ENCODE measurements around the gene FXYD5.

The FXYD5 gene

DNA sequence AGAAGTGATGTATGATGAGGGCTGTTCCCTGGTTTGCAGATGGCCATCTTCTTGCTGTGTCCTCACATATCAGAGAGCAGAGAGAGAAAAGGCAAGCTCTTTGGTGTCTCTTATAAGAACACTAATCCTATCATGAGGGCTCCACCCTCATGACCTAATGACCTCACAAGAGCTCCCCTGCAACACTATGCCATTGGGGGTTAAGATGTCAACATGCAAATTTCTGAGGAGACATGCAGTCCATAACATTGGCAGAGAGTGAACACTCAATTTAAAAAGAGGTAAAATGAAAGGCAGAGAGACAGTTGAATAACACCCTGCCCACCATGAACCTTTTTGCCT lies 63.1 kb downstream of the FXYD5 start:
- in situ Hi-C loops (cut with MboI; ENCODE audit: low sequenced_read_pairs, unreplicated experiment), result no loop called here
- TF ChIP-seq CTCF (IDR thresholded peaks at IDR 0.05; ENCODE audit: borderline replicate concordance, control extremely low read depth, extremely low read depth, insufficient read depth, missing control alignments), result no peak
- no peak for DNase-seq (ENCODE audit: low spot score)

DNA sequence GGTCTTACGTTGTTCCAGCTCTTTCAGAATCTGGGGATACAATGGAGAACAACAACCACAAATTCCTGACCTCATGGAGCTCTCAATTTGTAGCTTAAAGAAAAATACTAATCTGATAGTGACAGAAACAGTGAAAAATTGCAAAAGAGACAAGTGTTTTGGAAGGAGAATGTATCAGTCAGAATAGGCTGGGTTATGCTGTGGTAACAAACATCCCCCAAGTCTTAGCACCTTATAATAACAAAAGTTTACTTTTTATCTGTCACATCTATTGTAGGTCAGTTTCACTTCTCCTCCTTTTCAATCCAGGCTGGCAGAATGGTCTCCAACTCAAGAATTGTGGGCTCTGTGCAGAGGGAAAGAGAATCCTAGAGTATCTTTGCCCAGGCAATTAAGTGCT lies 64.5 kb downstream of the FXYD5 start:
- DNase-seq (ENCODE audit: low spot score), result no peak
- no peak for TF ChIP-seq CTCF (IDR thresholded peaks at IDR 0.05; ENCODE audit: borderline replicate concordance, control extremely low read depth, extremely low read depth, insufficient read depth, missing control alignments)
- in situ Hi-C loops (cut with MboI; ENCODE audit: low sequenced_read_pairs, unreplicated experiment), result no loop called here
